NT2/D1 (cell line): ENCODE measurements around the gene CDH16.
"Not testable (repeated sequence)": the region's sequence is repeated elsewhere in the genome, so short reads cannot be mapped to it uniquely, and the experiment has no call there.

Source experiments
- YY1 ChIP-seq: IDR thresholded peaks from 2 replicates; pipeline ENCODE4 v1.6.1; 2011; ENCODE audit not compliant: insufficient read length, insufficient read depth
- ZNF274 ChIP-seq: IDR thresholded peaks from 2 replicates; pipeline ENCODE4 v1.6.1; 2011; ENCODE audit warnings: mild to moderate bottlenecking, low read depth, low read length

DNA sequence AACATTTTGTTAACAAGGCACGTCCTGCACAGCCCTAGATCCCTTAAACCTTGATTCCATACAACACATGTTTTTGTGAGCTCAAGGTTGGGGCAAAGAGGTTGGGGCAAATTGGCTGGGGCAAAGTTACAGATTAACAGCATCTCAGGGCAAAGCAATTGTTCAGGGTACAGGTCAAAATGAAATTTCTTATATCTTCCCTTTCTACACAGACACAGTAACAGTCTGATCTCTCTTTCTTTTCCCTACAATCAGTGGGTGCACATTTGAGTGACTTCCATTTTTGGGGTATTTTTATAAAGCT is 37.4 kb upstream of the CDH16 start:
- TF ChIP-seq ZNF274, YY1: not testable (repeated sequence)
